Measurements from ENCODE around the gene NRP2.

The NRP2 gene

GRCh38 chr2:205654878-205655605 lies 27.3 kb upstream of the NRP2 start:
- no peak for TF ChIP-seq CTCF (IDR thresholded peaks at IDR 0.05)
- no peak overlapping the region for H3K4me3 ChIP-seq
- no peak for DNase-seq (ENCODE audit: low spot score)

DNA sequence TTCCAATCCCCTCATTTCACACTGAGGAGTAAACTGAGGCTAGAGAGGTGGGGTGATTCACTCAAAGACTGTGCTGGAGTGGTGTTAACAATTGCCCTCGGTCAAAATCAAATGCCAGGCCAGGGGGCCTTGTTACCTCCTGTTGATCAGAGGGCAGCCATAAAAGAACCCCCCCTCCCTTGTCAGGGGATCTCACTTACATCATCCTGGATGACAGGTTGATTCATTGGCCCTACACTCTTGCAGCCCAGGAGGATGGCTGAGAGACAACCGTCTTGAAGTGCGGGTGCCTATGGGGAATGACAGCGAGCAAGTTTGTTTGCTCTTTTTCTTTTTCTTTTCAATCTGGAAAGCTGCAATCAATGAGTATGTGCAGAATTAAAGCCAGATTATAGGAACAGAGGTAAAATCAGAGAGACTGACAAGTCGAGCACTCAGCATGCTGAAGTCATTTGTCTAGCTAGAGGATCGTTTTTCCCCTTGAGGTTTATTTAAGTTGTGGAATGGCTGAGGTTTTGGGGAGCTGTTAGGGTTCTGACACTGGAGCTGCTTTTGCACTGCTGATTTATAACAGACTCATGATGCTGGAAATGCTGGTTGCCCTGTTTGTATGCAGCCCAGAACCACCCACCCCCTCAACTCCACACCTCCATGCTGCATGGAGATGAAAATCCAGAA lies 26.4 kb upstream of the NRP2 start:
- no peak for TF ChIP-seq CTCF (IDR thresholded peaks at IDR 0.05)
- DNase-seq (ENCODE audit: low spot score): no peak
- H3K27ac ChIP-seq: no peak overlapping the region

More at GRCh38 chr2:205654878-205655605, 27.3 kb upstream of the NRP2 start:
- H3K27ac ChIP-seq: no peak overlapping the region

DNA sequence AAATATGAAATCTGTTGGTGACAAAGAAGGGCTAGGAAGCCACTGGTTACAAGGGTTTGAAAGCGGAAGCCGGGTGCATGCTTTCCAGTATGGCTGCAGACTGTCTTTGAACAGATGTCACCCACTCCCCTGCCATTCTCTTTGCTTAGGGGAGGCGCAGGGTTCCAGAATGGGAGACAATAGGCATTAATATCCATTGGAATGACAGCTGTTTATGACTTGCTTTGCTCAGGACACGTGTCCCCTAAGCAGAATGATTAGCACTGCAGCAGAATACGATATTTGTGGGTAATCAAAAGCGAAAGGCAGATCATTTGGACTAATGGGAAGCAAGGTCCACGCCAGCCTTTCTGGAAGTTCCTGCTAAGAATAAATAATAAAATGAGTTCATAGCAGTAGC lies 25.8 kb upstream of the NRP2 start:
- Histone ChIP-seq H3K27ac (no peak overlapping the region), H3K4me3 (no peak overlapping the region)
- TF ChIP-seq CTCF (IDR thresholded peaks at IDR 0.05): no peak
- DNase-seq (ENCODE audit: low spot score): no peak

More for the DNA sequence above, 26.4 kb upstream of the NRP2 start:
- H3K4me3 ChIP-seq: no peak overlapping the region

GRCh38 chr2:205656941-205657340 lies 25.4 kb upstream of the NRP2 start:
- DNase-seq (ENCODE audit: low spot score): no peak
- Histone ChIP-seq H3K27ac (peak overlapping the region in 1 of 2 donors; percentile 33), H3K4me3 (no peak overlapping the region)
- no peak for TF ChIP-seq CTCF (IDR thresholded peaks at IDR 0.05)

GRCh38 chr2:205657579-205657978 lies 24.7 kb upstream of the NRP2 start:
- no peak for TF ChIP-seq CTCF (IDR thresholded peaks at IDR 0.05)
- H3K27ac ChIP-seq: peak overlapping the region in 1 of 2 donors; percentile 33
- no peak overlapping the region for H3K4me3 ChIP-seq
- no peak for DNase-seq (ENCODE audit: low spot score)

GRCh38 chr2:205658068-205658467 lies 24.2 kb upstream of the NRP2 start:
- Histone ChIP-seq H3K4me3 (no peak overlapping the region), H3K27ac (no peak overlapping the region)
- TF ChIP-seq CTCF (IDR thresholded peaks at IDR 0.05): no peak
- no peak for DNase-seq (ENCODE audit: low spot score)

DNA sequence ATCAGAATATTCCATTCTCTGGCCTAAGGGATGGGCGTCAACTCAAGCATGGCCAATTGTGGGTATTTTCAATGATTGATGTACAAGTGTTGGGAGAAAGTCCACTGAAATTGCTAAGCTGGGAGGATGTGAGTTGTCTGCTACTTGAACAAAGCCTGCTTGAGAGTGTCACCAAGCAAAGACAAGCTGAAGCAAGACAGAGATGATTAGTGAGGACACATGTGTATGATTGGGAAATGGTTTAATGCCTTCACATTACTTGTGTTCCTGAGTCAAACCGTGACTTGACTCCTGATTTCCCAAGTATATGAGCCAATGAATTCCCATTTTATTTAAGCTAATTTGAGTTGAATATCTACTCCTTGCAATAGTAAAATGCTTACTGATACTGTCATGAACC lies 23.7 kb upstream of the NRP2 start:
- DNase-seq (ENCODE audit: low spot score): no peak
- no peak overlapping the region for H3K4me3 ChIP-seq
- H3K27ac ChIP-seq: no peak overlapping the region
- TF ChIP-seq CTCF (IDR thresholded peaks at IDR 0.05): no peak
